PC-9 (cell line): ENCODE results near the gene TMEM208. TPM values are rescaled to one million over a fixed set of nuclear protein-coding genes. Genes with fewer than 3 reads are reported as not detected.

ENCODE experiments used
- BruUV-seq: library from RNA; stranded (reverse); fragments of 400-500 nt; replicated peaks from 2 replicates; lab custom pipeline; 2021; lab: Mats Ljungman, UMichigan
- CTCF ChIA-PET: fragments of 300-600 bp; sonication (Branson Sonifier 250); formaldehyde crosslinking; loops from one replicate; lab custom pipeline; 2022; ENCODE audit warnings: antibody characterized with exemption; lab: Charles Lee
- POLR2A ChIA-PET: fragments of 300-600 bp; sonication (Branson Sonifier 250); formaldehyde crosslinking; loops from one replicate; lab custom pipeline; 2022; ENCODE audit warnings: antibody characterized with exemption; ENCODE audit not compliant: unreplicated experiment; lab: Charles Lee
- DNase-seq, 2 experiments: peaks; one replicate each; pipeline versions ENCODE4 v3.0.0 to v3.0.0-alpha.2; 2015 to 2022; ENCODE audit warnings: mixed read lengths in 1 of 2
- H2AFZ ChIP-seq: fragments of 200-600 bp; sonication (generic); 2 replicates; pipeline ENCODE4 v1.8.1; 2017; ENCODE audit warnings: antibody characterized with exemption
- H3F3A ChIP-seq: fragments of 200-600 bp; sonication (generic); 2 replicates; pipeline ENCODE4 v1.8.1; 2017; ENCODE audit warnings: antibody characterized with exemption, mild to moderate bottlenecking, low read depth; ENCODE audit not compliant: insufficient read depth
- H3K27ac ChIP-seq: fragments of 200-600 bp; sonication (generic); 2 replicates; pipeline ENCODE4 v1.6.1; 2016; ENCODE audit warnings: mixed run types
- H3K27me3 ChIP-seq: fragments of 200-600 bp; sonication (generic); 2 replicates; pipeline ENCODE4 v1.6.1; 2016; ENCODE audit warnings: low read depth, mixed run types; ENCODE audit not compliant: insufficient read depth
- H3K36me3 ChIP-seq: fragments of 200-600 bp; sonication (generic); 2 replicates; pipeline ENCODE4 v1.6.1; 2016; ENCODE audit warnings: low read depth, mixed run types
- H3K4me1 ChIP-seq: fragments of 200-600 bp; sonication (generic); replicated peaks from 2 replicates; pipeline ENCODE4 v1.6.1; 2016; ENCODE audit warnings: mixed run types; ENCODE audit not compliant: insufficient read depth
- H3K4me2 ChIP-seq: fragments of 200-600 bp; sonication (generic); 2 replicates; pipeline ENCODE4 v1.6.1; 2017; ENCODE audit warnings: mixed run types
- H3K4me3 ChIP-seq: fragments of 200-600 bp; sonication (generic); 2 replicates; pipeline ENCODE4 v1.6.1; 2016; ENCODE audit warnings: mixed run types
- H3K79me2 ChIP-seq: fragments of 200-600 bp; sonication (generic); 2 replicates; pipeline ENCODE4 v1.6.1; 2017; ENCODE audit warnings: low read depth, mixed run types
- H3K9me2 ChIP-seq: fragments of 200-600 bp; sonication (generic); 2 replicates; pipeline ENCODE4 v1.8.1; 2017; ENCODE audit warnings: mild to moderate bottlenecking; ENCODE audit not compliant: insufficient read depth
- H3K9me3 ChIP-seq: fragments of 200-600 bp; sonication (generic); 2 replicates; pipeline ENCODE4 v1.8.1; 2016; ENCODE audit warnings: low read depth; ENCODE audit not compliant: insufficient read depth
- H4K20me1 ChIP-seq: fragments of 200-600 bp; sonication (generic); 2 replicates; pipeline ENCODE4 v1.8.1; 2017; ENCODE audit not compliant: insufficient read depth
- CTCF ChIP-seq: fragments of 200-600 bp; sonication (generic); conservative IDR thresholded peaks from 2 replicates; pipeline ENCODE4 v1.6.1; 2017; ENCODE audit warnings: mixed run types, antibody characterized with exemption, mild to moderate bottlenecking, moderate library complexity
- EZH2 ChIP-seq: fragments of 200-600 bp; sonication (generic); IDR thresholded peaks from 2 replicates; pipeline ENCODE4 v1.8.0; 2017; ENCODE audit warnings: antibody characterized with exemption, low read depth
- intact Hi-C: fragments of 100-400 bp; cut with micrococcal nuclease; formaldehyde crosslinking; loops from one replicate; pipeline ENCODE4 v1.10.0; 2022; ENCODE audit not compliant: unreplicated experiment
- total RNA-seq: library from RNA; stranded (reverse); gene quantifications from 2 replicates; pipeline ENCODE4 v1.2.3, GENCODE V29; 2021

The TMEM208 gene
- total RNA-seq, 1 experiment from 2014 or later = 39.5 TPM

GRCh38 chr16:67246081-67246755, 19.3 kb downstream of the TMEM208 start:
- Histone ChIP-seq H3K4me2 (peak overlapping the region; percentile 87), H3K27me3 (no peaks in the 10 kb centered on the region; the same call in 1 of the 2 replicates), H2AFZ (peak overlapping the region; percentile 90), H3F3A (peaks cover 63% of the 10 kb centered on the region), H3K36me3 (no peaks in the 10 kb centered on the region), H3K27ac (peak overlapping the region; percentile 76), H3K9me3 (no peaks in the 10 kb centered on the region), H3K79me2 (peaks cover 35% of the 10 kb centered on the region), H3K4me3 (peak overlapping the region; percentile 90), H4K20me1 (no peaks in the 10 kb centered on the region), H3K9me2 (no peaks in the 10 kb centered on the region), H3K4me1 (peaks cover 54% of the 10 kb centered on the region)
- BruUV-seq = no TSS peak
- POLR2A ChIA-PET = interaction anchor here (0.6 to 1.4 kb wide), 18 partner anchors 19 to 714 kb away, joined by 3 to 24 read pairs (median 6); partner anchors contain the start of genes HSD11B2 and TMEM208
- CTCF ChIA-PET = interaction anchor here (0.6 to 1.5 kb wide), 9 partner anchors 20 to 268 kb away, joined by 3 to 7 read pairs (median 4); no protein-coding TSS in a partner anchor
- intact Hi-C loops = loop anchor here (1.0 to 10.0 kb wide), 6 partner anchors 19 to 989 kb away; partner anchors contain the start of genes ELMO3, ESRP2, NOL3 and TMEM208
- peak; percentile 56 to 80 for DNase-seq
- TF ChIP-seq EZH2 (no peak), CTCF (no peak; the same call in 1 of the 2 replicates)

GRCh38 chr16:67246756-67247191, 19.8 kb downstream of the TMEM208 start:
- TF ChIP-seq CTCF (0 out of 2 replicates have a peak, but pooled peaks have one; percentile 39), EZH2 (no peak)
- H3K4me2 ChIP-seq = peak overlapping the region; percentile 87
- ChIA-PET POLR2A (interaction anchor here (0.5 to 1.4 kb wide), 24 partner anchors 20 to 713 kb away, joined by 3 to 24 read pairs (median 6); partner anchors contain the start of genes HSD11B2 and TMEM208), CTCF (interaction anchor here (0.5 to 1.5 kb wide), 15 partner anchors 9 to 268 kb away, joined by 3 to 9 read pairs (median 5); no protein-coding TSS in a partner anchor)
- H2AFZ ChIP-seq = peak overlapping the region; percentile 90
- H3K4me3 ChIP-seq = peak overlapping the region; percentile 90
- TSS peak; percentile 88 for BruUV-seq
- H3K9me2 ChIP-seq = no peaks in the 10 kb centered on the region
- H4K20me1 ChIP-seq = no peaks in the 10 kb centered on the region
- peaks cover 35% of the 10 kb centered on the region for H3K79me2 ChIP-seq
- H3K4me1 ChIP-seq = peaks cover 48% of the 10 kb centered on the region
- peaks cover 57% of the 10 kb centered on the region for H3F3A ChIP-seq
- H3K27ac ChIP-seq = peak overlapping the region; percentile 76
- DNase-seq = peak; percentile 87 to 94
- H3K36me3 ChIP-seq = no peaks in the 10 kb centered on the region
- H3K9me3 ChIP-seq = no peaks in the 10 kb centered on the region
- no peaks in the 10 kb centered on the region; the same call in 1 of the 2 replicates for H3K27me3 ChIP-seq
- intact Hi-C loops = loop anchor here (1.0 to 10.0 kb wide), 6 partner anchors 20 to 988 kb away; partner anchors contain the start of genes ELMO3, ESRP2, NOL3 and TMEM208
